SK-N-SH (cell line): ENCODE results near the gene PLK1.

Experiments
- CTCF ChIP-seq: fragments of 200-600 bp; sonication (generic); IDR thresholded peaks from 2 replicates; pipeline ENCODE4 v1.6.1; 2017; ENCODE audit warnings: antibody characterized with exemption, mild to moderate bottlenecking, moderate library complexity
- FOXJ3 ChIP-seq: sonication (generic); formaldehyde crosslinking; IDR thresholded peaks from 2 replicates; pipeline ENCODE4 v1.5.1; 2020; ENCODE audit warnings: mild to moderate bottlenecking, missing genetic modification reagents
- POLR2AphosphoS5 ChIP-seq: IDR thresholded peaks from 2 replicates; pipeline ENCODE4 v1.6.1; 2012; ENCODE audit warnings: low read depth, low read length
- TAF1 ChIP-seq: IDR thresholded peaks from 2 replicates; pipeline ENCODE4 v1.6.1; 2012; ENCODE audit warnings: low read depth, mild to moderate bottlenecking, low read length, moderate library complexity, borderline replicate concordance

- TF ChIP-seq CTCF (no peak), FOXJ3 (CRISPR knock-in tag) (no peak), TAF1 (no peak), POLR2AphosphoS5 (no peak)
Measured at GRCh38 chr16:23668873-23669272, 9.8 kb upstream of the PLK1 start.
